Limb (tissue), 2 donors: ENCODE measurements around the gene HSPA14.
"Not testable (repeated sequence)": the region's sequence is repeated elsewhere in the genome, so short reads cannot be mapped to it uniquely, and the experiment has no call there.

ENCODE experiments used
- DNase-seq, 2 donors: peaks; one replicate each; pipeline ENCODE4 v3.0.0-alpha.2; 2016; ENCODE audit errors: extremely low spot score in 2 of 2

HSPA14 gene

GRCh38 chr10:14837757-14838581 lies at the start of gene HSPA14, which contains the start of the genes CDNF and MSANTD7:
TSS of gene HSPA14 (plus strand) at chr10:14838306. CDS start at chr10:14838403, 97 bp downstream.
TSS of gene CDNF (minus strand) at chr10:14838037. CDS start at chr10:14837946, 91 bp downstream.
TSS of gene MSANTD7 (plus strand) at chr10:14838306. CDS start at chr10:14842285, 3,979 bp downstream.
- peak; percentile 99 to 100 for DNase-seq

DNA sequence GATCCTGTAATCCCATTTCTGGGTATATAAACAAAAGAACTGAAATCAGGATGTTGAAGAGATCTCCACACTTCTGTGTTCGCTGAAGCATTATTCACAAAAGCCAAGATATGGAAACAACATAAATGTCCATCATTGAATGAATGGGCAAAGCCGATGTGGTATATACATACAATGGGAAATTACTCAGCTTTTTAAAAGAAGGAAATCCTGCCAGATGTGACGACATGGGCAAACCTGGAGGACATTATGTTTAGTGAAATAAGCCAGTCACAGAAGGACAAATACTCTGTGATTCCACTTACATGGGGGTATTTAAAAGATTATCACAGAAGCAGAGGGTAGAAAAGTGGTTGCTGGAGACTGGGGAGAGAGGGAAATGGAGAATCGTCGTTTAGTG lies 39.5 kb upstream of the HSPA14 start:
- DNase-seq: no peak

GRCh38 chr10:14800397-14800796 lies 37.7 kb upstream of the HSPA14 start:
- DNase-seq: no peak

DNA sequence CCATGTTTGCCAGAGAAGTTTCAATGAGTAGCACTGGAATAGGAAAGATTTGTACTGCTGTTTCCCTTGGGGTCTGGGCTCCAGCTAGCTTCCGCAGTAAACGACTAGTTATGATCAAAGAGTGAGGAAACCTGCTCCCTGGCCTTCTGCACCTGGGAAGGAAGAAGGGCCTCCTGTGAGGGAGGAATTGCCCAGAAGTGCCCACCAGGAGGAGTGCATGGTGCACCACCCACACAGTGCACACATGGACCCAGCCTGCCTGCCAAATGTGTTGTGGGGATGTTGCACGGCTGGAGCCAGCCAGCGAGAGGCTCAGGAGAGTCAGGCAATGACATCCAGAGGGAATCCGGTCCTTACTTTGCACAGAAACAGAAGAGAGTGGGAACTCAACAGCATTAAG lies 36.4 kb upstream of the HSPA14 start:
- no peak for DNase-seq

DNA sequence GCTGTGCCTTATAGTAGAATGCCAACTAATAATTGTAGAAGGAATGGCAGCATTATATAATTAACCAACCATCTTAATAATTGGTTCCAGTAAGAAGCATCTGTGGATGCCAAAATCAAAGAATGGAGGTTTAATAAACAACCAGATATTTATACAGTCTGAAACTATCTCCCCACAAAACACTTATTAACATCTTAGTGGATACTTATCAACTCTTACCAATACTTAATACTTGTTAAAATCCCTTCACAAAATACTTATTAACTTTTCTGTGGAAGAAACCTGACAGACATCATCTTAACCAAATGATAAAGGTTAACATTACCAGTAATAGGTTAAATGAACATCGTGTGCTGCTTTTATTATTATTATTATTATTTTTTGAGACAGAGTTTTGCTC lies 34.3 kb upstream of the HSPA14 start:
- DNase-seq: no peak

DNA sequence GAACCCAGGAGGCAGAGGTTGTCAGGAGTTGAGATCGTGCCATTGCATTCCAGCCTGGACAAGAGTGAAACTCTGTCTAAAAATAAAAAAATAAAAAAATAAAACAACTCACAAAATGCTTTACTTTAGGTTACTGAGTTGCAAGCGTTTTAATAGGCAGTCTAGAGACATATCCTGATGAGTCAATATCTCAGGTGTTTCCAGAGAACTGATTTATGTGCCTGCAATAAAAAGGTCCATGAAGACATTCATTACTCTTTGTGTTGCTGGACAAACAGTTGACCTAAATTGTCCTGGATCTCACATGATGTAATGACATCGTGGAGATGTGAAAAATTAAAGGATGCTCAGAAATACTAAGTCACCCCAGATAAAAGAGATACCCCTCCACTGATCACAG lies 31.8 kb upstream of the HSPA14 start:
- no peak for DNase-seq

DNA sequence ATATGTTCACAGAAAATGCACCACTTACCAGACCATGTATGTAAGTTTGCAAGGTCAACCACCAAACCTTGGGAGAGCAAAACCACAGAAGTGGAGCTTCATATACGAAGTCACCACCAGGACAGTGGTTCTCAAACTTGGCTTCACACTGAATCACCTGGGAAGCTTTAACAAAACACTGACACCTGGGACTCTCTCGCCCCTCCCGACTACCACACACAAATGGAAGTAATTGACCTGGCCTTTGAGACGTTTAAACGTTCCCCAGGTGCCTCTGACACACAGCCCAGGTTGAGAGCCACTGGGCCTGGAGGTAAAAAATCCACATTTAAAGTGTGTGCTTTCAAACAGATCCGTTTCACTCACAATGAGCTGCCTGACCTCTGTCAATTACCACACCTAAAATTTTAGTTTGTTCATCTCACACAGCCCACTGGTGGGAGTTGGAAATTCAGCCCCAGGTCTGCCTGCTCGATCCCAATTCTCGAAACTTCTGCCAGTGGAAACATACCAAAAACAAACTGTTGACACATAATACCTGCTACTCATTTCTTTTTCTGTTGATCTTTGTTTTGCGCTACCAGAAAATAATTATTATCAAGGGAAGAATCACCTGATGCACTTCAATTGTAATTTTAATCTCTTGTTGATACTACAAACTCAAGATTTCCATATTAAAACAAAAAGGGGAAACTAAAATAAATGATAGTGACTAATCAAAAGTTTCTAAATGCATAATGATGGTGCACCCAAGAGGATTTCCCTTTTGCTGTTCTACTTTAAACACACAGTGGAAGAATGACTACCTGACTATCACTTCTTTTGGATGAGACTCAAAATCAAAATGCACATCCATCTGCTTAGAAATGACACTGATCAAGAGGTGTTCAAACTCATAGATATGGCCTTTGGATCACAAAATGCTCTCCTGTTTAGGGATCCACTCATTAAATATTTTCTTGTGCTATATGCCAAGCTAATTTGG lies 26.8 kb upstream of the HSPA14 start:
- DNase-seq: no peak

DNA sequence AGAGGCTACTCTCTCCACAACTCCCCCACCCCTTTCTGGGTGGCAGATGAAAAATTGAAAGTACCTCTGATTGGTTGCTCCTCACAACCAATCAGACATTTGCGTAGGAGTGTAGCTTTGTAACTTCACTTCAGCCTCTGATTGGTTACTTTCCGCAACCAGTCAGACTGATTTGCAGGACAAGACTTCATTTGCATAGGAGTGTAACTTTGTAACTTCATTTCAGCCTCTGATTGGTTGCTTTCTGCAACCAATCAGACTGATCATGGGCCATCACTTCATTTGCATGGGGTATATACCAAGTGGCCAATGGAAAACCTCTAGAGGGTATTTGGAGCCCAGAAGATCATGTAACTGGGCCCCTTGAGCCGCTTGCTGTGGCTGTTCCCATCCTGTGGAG lies 25.8 kb upstream of the HSPA14 start:
- no peak for DNase-seq

- DNase-seq: no peak
Measured at GRCh38 chr10:14815681-14816080, 22.4 kb upstream of the HSPA14 start.

- DNase-seq: not testable (repeated sequence)
Measured at GRCh38 chr10:14816717-14817116, 21.4 kb upstream of the HSPA14 start.

DNA sequence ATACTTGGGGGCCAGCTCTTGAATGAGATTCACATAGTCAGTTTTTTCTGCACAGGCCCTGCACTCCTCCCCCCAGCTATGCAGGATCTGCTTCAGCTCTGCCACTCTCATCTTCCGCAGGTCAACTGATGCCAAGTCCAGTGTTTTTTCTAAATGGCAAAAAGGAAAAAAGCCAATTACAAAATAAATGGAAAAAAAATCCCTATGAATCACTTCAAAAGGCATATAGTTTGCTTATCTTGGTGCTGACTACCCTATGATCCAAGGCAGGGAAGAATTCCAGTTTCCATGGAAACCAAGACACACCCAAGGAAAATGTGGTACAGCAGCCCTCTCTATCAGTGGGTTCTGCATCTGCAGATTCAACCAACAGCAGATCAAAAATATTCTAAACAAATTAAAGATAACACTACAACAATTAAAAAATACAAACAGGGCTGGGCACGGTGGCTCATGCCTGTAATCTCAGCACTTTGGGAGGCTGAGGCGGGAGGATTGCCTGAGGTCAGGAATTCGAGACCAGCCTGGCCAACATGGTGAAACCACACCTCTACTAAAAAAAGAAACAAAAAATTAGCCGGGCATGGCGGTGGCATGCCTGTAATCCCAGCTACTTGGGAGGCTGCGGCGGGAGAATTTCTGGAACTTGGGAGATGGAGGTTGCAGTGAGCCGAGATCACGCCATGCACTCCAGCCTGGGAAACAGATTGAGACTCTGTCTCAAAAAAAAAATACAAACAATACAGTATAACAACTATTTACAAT lies 17.9 kb upstream of the HSPA14 start:
- no peak for DNase-seq

- no peak for DNase-seq
Measured at GRCh38 chr10:14820775-14821154, 17.3 kb upstream of the HSPA14 start.

GRCh38 chr10:14821635-14822375 lies 16.3 kb upstream of the HSPA14 start:
- no peak for DNase-seq

DNA sequence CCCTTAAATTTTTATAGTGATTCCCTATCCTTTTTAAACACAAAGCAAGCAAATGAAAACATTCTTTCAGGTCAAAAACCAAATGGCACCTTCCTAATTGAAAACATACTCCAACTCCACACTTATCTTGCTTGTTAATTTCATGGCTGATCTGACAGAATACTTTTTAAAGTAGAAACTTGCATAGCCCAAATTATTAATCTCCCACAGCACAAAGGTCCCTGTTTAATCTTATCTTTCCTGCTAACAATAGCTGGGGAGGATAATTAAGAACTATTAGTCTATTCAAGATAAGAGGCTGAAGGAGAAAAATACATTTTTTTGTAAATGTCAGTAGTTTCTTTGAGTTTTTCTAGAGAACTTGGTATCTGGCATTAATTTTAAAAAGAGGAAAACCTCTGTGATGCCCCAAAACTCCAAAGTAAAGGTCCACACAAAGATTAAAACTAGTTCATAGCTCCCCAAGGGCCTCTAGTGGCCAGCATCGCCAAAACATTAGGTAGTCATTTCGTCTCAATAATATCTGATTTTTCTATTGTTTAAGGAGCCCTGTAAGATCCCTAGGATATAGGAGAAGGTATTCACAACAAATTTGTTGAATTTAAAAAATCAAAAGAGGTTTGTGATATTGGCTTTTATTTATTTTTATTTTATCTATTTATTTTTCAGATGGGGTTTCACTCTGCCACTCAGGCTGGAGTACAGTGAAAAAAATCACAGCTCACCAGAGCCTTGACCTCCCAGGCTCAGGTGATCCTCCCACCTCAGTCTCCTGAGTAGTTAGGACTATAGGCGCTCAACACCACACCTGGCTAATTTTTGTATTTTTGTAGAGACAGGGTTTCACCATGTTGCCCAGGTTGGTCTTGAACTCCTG lies 15.0 kb upstream of the HSPA14 start:
- DNase-seq: peak; percentile 32

GRCh38 chr10:14823966-14824365 lies 14.1 kb upstream of the HSPA14 start:
- DNase-seq: no peak

DNA sequence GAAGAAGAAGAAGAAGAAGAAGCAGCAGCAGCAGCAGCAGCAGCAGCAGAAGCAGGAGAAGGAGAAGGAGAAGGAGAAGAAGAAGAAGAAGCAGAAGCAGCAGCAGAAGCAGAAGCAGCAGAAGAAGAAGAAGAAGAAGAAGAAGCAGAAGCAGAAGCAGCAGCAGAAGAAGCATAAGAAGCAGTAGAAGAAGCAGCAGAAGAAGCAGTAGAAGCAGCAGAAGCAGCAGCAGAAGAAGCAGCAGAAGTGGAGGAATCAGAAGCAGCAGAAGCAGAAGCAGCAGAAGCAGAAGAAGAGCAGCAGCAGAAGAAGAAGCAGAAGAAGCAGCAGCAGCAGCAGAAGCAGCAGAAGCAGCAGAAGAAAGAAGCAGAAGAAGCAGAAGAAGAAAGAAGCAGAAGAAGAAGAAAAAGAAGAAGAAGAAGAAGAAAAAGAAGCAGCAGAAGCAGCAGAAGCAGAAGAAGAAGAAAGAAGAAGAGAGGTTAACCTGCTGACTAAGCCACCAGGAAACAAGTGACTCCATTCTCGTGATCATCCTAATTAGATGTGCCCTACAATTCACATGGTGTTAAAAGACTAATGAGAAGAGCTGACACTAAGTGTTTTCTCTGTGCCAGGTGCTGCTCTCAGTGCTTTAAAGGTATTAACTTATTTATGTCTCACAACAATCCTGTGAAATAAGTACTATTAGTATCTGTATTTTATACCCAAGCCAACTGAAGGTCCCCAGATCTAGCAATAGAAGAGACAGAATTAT lies 11.9 kb upstream of the HSPA14 start:
- DNase-seq: no peak

GRCh38 chr10:14833106-14833505 lies 5.0 kb upstream of the HSPA14 start:
- no peak for DNase-seq

DNA sequence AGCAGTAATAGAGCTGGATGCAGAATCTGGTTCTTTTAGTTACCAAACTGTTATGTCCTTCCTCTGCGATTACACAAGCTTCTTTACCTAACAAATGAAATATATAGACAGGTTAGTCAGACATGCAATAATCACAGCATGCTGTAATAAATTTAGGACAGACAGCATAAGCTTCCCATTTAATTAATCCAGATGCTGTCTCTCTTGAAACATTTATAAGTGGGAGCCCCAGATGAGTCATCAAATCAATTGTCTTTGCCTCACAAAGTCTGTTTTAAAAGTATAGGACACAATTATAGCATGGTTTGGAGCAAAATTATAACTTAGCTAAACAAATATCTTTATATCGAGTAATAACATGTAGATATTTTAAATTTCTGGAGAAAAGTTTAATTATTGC lies 1.9 kb upstream of the HSPA14 start:
- DNase-seq: no peak
